SU-DHL-6 (cell line): ENCODE measurements around the gene PRLR.

Experiments
- H2AFZ ChIP-seq: fragments of 200-600 bp; sonication (generic); 2 replicates; pipeline ENCODE4 v1.6.1; 2014; ENCODE audit warnings: low read depth, mild to moderate bottlenecking, moderate library complexity, mixed read lengths, antibody characterized with exemption, low read length; ENCODE audit not compliant: severe bottlenecking
- H3F3A ChIP-seq: fragments of 200-600 bp; shearing (Covaris generic); 2 replicates; pipeline ENCODE4 v1.6.0; 2016; ENCODE audit warnings: antibody characterized with exemption, mild to moderate bottlenecking; ENCODE audit not compliant: insufficient read depth
- H3K27ac ChIP-seq: fragments of 200-600 bp; sonication (generic); 2 replicates; pipeline ENCODE4 v1.5.1; 2016; ENCODE audit warnings: low read depth, mild to moderate bottlenecking, low read length, moderate library complexity, mixed read lengths
- H3K27me3 ChIP-seq: fragments of 200-600 bp; sonication (generic), shearing (Covaris generic); 2 replicates; pipeline ENCODE4 v1.6.0; 2014; ENCODE audit warnings: mild to moderate bottlenecking, low read length
- H3K36me3 ChIP-seq: fragments of 200-600 bp; sonication (generic); 2 replicates; pipeline ENCODE4 v1.6.1; 2014; ENCODE audit warnings: mild to moderate bottlenecking, low read length, mixed read lengths
- H3K4me2 ChIP-seq: fragments of 300-600, 200-600 bp; shearing (Covaris generic), sonication (generic); 2 replicates; pipeline ENCODE4 v1.6.0; 2014; ENCODE audit warnings: low read length, low read depth, mild to moderate bottlenecking; ENCODE audit not compliant: poor library complexity, severe bottlenecking
- H3K4me3 ChIP-seq: fragments of 200-600 bp; sonication (generic); 2 replicates; pipeline ENCODE4 v1.5.1; 2014; ENCODE audit warnings: antibody characterized with exemption, low read length, mild to moderate bottlenecking, mixed read lengths; ENCODE audit not compliant: insufficient read depth, poor library complexity, severe bottlenecking
- H3K79me2 ChIP-seq: fragments of 200-600 bp; sonication (generic); 2 replicates; pipeline ENCODE4 v1.6.1; 2014; ENCODE audit warnings: mild to moderate bottlenecking, low read length, moderate library complexity; ENCODE audit not compliant: insufficient read depth
- H3K9ac ChIP-seq: fragments of 200-600 bp; sonication (generic); 2 replicates; pipeline ENCODE4 v1.7.0; 2014; ENCODE audit warnings: mild to moderate bottlenecking, low read length
- H3K9me2 ChIP-seq: fragments of 200-600 bp; sonication (generic); replicated peaks from 2 replicates; pipeline ENCODE4 v1.6.1; 2014; ENCODE audit warnings: low read length; ENCODE audit not compliant: insufficient read depth
- H3K9me3 ChIP-seq: fragments of 200-600 bp; sonication (generic); 2 replicates; pipeline ENCODE4 v1.6.1; 2014; ENCODE audit warnings: low read length, mixed read lengths; ENCODE audit not compliant: insufficient read depth
- H4K20me1 ChIP-seq: fragments of 200-600 bp; sonication (generic); 2 replicates; pipeline ENCODE4 v1.6.1; 2014; ENCODE audit warnings: low read depth, mild to moderate bottlenecking, antibody characterized with exemption, low read length, moderate library complexity, mixed read lengths
- CTCF ChIP-seq: fragments of 200-600 bp; sonication (generic); IDR thresholded peaks from one replicate; pipeline ENCODE4 v1.5.1; 2017; ENCODE audit warnings: antibody characterized with exemption, mild to moderate bottlenecking, low read length, moderate library complexity; ENCODE audit not compliant: insufficient read depth, poor library complexity, severe bottlenecking
- EZH2phosphoT487 ChIP-seq: fragments of 200-600 bp; sonication (generic), shearing (Covaris generic); conservative IDR thresholded peaks from 2 replicates; pipeline ENCODE4 v1.6.1; 2018; ENCODE audit warnings: mild to moderate bottlenecking, antibody characterized with exemption, low read length, moderate library complexity, mixed read lengths

The PRLR gene

DNA sequence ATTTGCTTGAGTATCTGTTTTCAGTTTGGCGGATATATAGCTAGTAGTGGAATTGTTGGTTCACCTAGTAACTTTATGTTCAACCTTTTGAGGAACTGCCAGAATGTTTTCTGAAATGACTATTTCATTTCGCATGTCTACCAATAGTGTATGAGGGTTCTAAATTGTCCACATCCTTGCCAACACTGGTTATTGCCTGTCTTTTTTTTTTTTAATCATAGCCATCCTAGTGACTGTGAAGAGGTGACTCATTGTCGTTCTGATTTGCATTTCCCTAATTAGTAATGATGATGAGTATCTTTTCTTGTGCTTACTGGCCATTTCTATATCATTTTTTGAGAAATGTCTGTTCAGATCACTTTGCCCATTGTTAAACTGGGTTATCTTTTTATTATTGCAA, 52.5 kb downstream of the PRLR start:
- no peak overlapping the region for H2AFZ ChIP-seq
- no peaks in the 10 kb centered on the region for H3K79me2 ChIP-seq
- no peaks in the 10 kb centered on the region for H3K9me3 ChIP-seq
- H3K36me3 ChIP-seq, result no peaks in the 10 kb centered on the region
- no peak overlapping the region for H3K4me3 ChIP-seq
- H3K9me2 ChIP-seq, result no peaks in the 10 kb centered on the region
- H3K27ac ChIP-seq, result no peak overlapping the region
- no peak overlapping the region for H3K9ac ChIP-seq
- H4K20me1 ChIP-seq, result no peaks in the 10 kb centered on the region
- H3K4me2 ChIP-seq, result no peak overlapping the region
- H3F3A ChIP-seq, result no peaks in the 10 kb centered on the region
- TF ChIP-seq CTCF (no peak), EZH2phosphoT487 (no peak)
- H3K27me3 ChIP-seq, result no peaks in the 10 kb centered on the region

GRCh38 chr5:35172533-35172932, 57.8 kb downstream of the PRLR start:
- H3K4me3 ChIP-seq, result no peak overlapping the region
- TF ChIP-seq CTCF (no peak), EZH2phosphoT487 (no peak)
- H3K9ac ChIP-seq, result no peak overlapping the region
- no peaks in the 10 kb centered on the region for H3F3A ChIP-seq
- no peaks in the 10 kb centered on the region for H3K79me2 ChIP-seq
- H3K27me3 ChIP-seq, result no peaks in the 10 kb centered on the region
- H3K36me3 ChIP-seq, result no peaks in the 10 kb centered on the region
- H4K20me1 ChIP-seq, result no peaks in the 10 kb centered on the region
- no peak overlapping the region for H3K4me2 ChIP-seq
- no peak overlapping the region for H3K27ac ChIP-seq
- no peaks in the 10 kb centered on the region for H3K9me2 ChIP-seq
- H3K9me3 ChIP-seq, result no peaks in the 10 kb centered on the region
- H2AFZ ChIP-seq, result no peak overlapping the region

DNA sequence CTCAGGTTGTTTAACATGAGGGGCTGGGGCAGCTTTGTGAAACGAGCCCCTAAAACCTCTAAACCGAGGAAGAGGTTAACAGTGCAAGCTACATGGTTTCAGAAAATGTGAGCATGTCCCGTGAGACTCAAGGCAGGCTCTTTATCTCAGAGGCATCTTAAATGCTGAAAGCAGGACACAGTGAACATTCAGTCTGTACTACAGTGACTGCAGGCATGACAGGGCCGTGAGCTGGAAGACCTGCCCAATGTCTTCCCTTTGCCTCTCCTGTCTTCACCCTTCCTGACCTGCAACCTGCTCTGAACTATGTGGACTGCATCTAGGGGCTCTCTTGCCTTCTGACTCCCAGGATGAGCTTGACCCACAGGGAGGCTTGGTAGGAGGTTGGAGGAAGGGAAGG, 58.3 kb downstream of the PRLR start:
- Histone ChIP-seq H3K4me3 (no peak overlapping the region), H3K4me2 (no peak overlapping the region), H3F3A (no peaks in the 10 kb centered on the region), H3K9me2 (no peaks in the 10 kb centered on the region), H3K79me2 (no peaks in the 10 kb centered on the region), H3K9ac (no peak overlapping the region), H3K9me3 (no peaks in the 10 kb centered on the region), H3K36me3 (no peaks in the 10 kb centered on the region), H2AFZ (no peak overlapping the region), H3K27ac (no peak overlapping the region), H4K20me1 (no peaks in the 10 kb centered on the region), H3K27me3 (no peaks in the 10 kb centered on the region)
- TF ChIP-seq EZH2phosphoT487, result no peak
- no peak for TF ChIP-seq CTCF

GRCh38 chr5:35171078-35171477, 59.2 kb downstream of the PRLR start:
- Histone ChIP-seq H4K20me1 (no peaks in the 10 kb centered on the region), H3K79me2 (no peaks in the 10 kb centered on the region), H3K27ac (no peak overlapping the region), H3K9me3 (no peaks in the 10 kb centered on the region), H3K9ac (no peak overlapping the region), H2AFZ (no peak overlapping the region), H3K36me3 (no peaks in the 10 kb centered on the region), H3F3A (no peaks in the 10 kb centered on the region), H3K4me2 (no peak overlapping the region), H3K27me3 (no peaks in the 10 kb centered on the region), H3K9me2 (no peaks in the 10 kb centered on the region), H3K4me3 (no peak overlapping the region)
- no peak for TF ChIP-seq EZH2phosphoT487
- TF ChIP-seq CTCF, result no peak
